Esophagus mucosa (tissue), 1 donor: ENCODE data around the gene TEFM. TPM values are rescaled to one million over a fixed set of nuclear protein-coding genes. Genes with fewer than 3 reads are reported as not detected.
A peak's percentile ranks its signal among the peaks of the same experiment; 100 is the strongest.
"Not testable (repeated sequence)": the region's sequence is repeated elsewhere in the genome, so short reads cannot be mapped to it uniquely, and the experiment has no call there.

ENCODE experiments used
- ATAC-seq: fragments of 200-7000 bp; cut with Tn5 transposase; one replicate; pipeline ENCODE4 v1.9.1; 2020
- total RNA-seq: library from RNA; stranded (reverse); gene quantifications from one replicate; pipeline ENCODE4 v1.2.4, GENCODE V29; 2023
- donor health status: DM: yes; HTN: yes; CAD: no.

Gene TEFM, protein sequence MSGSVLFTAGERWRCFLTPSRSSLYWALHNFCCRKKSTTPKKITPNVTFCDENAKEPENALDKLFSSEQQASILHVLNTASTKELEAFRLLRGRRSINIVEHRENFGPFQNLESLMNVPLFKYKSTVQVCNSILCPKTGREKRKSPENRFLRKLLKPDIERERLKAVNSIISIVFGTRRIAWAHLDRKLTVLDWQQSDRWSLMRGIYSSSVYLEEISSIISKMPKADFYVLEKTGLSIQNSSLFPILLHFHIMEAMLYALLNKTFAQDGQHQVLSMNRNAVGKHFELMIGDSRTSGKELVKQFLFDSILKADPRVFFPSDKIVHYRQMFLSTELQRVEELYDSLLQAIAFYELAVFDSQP
- 8.4 TPM for total RNA-seq

DNA sequence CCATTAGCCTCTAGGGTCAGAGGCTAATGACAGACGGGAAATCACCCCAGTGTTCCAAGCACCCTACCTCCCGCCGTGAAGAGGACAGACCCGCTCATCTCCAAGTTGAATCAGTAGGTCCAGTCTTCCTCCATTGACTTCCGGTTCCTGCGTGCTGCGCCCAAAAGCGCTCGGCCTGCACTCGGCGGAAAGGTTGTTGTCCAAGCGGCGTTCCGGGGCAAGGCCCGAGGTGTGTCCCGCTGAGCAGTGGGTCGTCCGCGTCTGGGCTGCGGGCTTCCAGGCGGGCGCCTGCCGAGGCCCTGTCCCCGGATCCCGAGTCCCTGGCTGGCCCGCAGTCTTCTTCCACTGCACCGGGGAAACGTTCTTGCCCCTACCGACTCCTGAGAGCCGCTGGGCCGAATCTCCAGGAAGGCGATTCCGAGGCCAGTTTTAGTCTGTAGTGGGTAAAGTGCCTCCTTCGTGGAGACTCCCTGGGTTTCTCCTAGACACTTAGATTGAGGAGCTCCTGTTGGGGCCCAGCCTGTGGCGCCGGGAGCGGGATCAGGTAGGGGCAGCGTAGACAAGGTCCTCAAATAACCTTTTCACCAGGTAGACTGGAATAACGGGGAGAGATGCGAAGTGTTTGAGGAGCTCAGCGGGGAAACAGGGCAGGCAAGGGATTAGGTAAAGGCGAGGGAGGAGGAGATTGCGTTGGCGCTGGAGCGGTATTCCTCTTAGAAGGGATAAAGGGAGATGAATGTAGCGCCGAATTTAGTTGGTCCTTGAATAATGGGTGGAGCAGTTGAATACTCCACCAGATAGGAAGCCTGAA lies at the start of gene TEFM:
Gene TEFM, minus strand, starts transcription at position 138 of the 811 bp plus-strand sequence. Its CDS starts 40 bp downstream, at position 98.
- ATAC-seq, result peak; percentile 96

DNA sequence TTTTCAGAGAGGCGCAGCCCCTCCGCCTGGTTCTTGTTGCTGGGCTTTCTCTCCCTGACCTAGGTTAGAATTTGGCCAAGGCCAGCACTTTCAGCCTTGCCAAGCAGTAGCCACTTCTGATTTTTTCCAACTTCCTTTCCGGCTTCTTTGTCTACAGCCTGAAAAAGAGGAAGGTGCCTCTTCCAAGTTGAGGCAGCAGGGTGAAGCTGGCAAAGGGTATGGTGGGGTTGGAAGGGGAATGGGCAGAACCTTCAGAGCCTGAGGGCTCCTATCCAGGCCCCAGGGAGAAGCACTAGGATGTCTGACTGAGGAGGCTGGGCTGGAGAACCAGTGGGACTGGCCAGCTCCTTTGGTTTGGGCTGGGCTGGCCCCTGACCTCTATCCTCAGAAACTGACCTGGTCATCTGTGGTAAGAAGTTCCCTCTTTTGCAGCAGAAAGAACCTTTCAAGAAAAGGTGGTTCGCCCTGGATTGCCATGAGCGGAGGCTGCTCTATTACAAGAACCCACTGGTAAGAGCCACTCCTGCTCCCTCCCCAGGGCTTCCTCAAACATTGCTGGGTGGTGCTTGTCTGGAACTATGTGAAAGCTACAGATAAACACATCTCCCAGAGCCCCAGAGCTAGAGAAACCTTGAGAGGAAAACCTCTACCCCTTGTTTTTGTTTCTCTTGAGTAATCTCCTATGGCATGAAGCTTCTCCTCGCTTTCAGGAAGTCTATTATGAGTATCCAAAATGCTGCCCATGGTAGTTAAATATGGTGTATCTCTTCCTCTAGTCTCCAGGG lies 48.2 kb upstream of the TEFM start:
- ATAC-seq, result no peak

DNA sequence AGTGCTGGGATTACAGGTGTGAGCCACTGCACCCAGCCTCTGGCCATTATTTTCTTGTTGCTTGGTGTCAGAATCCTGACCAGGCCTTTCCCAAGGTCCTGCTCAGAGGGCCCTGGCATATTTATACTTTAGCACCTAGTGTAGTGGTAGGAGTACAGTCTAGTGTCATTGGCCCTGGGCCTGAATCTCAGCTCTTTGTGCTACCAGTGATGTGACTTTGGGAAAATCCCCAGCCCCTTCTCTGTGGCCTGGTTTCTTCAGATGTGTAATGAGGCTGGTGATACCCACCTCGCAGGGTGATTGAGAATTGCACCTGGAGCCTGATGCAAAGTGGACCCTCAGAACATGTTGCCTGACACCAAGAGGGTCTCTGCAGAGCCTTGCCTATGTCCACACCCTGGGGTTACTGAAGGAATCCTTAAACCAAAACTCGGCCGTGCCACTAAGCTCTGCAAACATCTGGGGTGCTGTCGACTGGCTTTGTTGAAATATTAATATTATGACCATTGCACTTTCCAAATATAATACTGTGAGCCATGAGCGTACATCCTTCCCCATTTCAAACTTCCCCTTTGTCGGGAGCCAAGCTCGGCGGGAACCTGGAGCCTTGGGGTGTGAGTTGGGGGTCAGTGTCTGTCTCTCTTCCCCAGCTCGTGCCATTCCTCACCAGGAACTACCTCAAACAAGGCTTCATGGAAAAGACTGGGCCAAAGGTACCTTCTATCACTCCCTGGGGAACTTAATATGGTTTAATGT lies 46.8 kb upstream of the TEFM start:
- no peak for ATAC-seq

DNA sequence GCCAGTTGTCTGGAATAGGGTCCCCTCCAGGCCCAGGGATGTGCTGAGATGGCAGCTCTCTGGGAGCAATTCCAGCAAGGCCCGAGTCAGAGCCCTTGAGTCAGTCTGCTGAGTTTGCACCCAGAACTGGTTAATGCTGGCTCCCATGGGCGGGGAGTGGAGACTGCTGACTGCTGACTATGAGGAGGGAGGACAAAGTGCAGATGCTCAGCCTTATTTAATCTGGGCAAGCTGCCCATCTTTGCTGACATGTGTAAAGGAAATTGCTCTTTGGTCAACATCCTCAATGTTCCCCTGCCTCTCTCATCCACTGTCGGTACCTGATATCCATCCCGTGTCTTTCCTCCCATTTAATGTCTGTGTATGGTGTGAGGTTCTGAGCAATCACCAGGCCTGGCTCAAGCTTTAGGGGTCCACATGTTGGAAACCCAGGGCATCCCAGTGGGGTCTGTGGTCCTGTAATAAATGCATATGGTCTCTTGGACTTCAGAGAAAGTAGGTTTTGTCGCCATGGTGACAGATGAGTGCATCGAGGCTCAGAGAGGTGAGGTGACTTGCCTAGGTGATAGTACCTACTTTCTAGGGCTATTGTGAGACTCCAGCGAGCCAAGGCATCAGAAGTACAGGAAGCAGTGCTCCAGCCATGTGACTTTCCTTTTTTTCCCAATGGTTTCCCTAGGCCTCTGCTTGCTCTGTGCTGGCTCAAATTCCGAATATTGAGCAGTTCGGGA lies 44.8 kb upstream of the TEFM start:
- peak; percentile 92 for ATAC-seq

DNA sequence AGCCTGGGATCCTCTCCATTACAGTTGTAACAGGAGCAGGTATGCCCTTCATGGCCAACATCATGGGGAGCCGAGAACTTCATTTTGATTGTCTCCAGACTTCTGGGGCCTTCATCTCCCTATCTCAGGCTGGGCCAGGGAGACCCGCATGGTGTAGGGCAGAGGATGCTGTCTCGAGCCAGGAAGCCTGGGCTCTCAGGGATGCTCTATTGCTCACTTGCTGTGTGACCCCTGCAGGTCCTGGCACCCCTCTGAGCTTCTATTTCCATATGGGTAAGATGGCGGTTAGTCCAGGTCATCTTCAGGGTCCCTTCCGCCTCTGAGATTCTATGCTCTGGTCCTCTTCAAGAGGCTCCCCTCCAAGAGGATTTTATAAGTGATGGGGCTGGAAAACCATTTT lies 44.2 kb upstream of the TEFM start:
- no peak for ATAC-seq

DNA sequence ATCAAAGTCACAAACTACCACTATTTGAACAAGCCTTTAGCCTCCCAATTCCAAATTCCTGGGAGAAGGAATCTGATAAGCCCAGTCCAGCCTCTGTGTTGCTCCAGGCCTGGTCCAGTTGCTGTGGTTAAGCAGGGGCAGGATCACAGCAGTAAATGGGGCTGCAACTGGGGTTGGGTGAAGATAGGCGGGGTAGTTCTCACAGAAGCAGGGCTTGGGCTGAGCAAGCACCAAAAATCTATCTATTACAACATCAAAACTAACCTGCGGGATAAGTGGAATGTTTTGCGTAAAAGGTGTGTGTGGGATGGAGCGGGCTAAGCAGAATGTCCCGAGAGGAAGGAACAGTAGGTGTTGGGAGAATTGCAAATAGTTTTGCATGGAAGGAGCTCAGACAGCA lies 41.8 kb upstream of the TEFM start:
- no peak for ATAC-seq

DNA sequence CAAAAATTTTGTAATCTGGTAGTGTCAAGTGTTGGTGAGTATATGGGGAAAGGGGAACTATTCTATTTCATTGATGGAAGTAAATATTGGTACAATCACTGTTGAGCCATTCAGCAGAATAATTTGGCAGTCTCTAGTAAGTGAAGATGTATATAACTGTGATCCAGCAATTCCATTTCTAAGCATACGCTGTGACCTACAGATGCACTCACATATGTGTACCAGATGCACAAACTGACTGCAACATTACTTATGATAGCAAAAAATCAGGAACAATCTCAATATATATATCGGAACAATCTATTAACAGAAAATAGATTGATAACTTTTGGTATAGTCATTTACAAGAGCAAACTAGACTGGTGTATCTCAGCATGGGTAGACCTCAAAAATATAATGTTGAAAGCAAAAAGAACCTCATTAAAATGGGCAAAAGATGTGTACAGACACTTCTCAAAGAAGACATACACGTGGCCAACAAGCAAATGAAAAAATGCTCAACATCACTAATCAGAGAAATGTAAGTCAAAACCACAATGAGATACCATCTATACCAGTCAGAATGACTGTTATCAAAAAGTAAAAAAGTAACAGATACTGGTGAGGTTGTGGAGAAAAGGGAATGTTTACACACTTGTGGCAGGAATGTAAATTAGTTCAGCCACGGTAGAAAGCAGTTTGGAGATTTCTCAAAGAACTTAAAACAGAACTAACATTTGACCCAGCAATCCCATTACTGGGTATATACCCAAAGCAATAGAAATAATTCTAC lies 36.5 kb upstream of the TEFM start:
- no peak for ATAC-seq

DNA sequence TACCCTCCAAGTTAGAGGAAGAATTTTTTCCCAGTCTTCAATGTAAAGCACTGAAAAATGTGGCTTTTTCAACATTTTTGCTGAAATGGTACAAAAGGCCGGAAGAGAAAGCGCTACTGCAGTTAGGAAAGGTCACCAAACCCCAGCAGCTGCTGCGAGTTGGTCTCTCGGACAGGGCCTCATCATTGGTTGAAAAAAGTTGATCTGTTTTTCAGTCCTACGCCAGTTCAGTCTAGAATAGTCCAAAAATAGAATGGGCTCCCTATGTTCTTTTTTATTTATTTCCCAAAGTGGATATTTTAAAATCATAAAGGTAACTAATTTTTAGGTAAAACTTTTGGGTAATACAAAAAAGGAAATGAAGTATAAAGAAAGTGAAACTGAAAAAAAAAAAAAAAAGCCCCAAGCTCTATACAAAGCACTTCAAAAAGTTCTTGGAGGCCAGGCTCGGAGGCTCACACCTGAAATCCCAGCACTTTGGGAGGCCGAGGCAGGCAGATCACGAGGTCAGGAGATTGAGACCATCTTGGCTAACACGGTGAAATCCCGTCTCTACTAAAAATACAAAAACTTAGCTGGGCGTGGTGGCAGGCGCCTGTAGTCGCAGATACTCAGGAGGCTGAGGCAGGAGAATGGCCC lies 33.1 kb upstream of the TEFM start:
- ATAC-seq, result no peak

DNA sequence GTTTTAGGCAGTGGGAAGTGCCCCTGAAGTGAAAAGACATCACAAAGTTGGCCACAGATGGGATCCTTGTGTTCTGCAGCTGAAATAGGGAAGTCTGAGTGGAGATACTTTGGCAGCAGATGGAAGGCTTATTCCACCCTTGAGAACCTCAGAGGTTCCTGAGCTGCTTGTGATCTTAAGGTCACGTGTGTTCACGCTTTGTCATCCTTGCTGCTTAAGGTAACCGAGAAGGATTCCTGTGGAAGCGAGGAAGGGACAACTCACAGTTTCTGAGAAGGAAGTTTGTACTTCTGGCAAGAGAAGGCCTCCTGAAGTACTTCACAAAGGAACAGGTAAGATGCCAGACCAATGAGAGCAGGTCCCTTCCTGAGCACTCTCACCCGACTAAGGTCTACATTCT lies 27.9 kb upstream of the TEFM start:
- ATAC-seq, result no peak

DNA sequence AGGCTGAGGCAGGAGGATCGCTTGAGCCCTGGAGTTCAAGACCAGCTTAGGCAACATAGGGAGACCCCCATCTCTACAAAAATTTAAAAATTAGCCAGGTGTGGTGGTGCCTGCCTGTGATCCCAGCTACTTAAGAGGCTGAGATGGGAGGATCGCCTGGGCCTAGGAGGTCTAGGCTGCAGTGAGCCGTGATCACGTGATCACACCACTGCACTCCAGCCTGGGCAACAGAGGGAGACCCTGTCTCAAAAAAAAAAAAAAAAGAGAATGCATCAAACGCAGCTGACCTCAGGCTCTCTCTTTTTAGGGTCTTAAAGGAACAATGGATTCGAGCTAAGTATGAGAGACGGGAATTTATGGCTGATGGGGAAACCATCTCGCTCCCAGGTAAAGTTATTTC lies 25.5 kb upstream of the TEFM start:
- not testable (repeated sequence) for ATAC-seq

DNA sequence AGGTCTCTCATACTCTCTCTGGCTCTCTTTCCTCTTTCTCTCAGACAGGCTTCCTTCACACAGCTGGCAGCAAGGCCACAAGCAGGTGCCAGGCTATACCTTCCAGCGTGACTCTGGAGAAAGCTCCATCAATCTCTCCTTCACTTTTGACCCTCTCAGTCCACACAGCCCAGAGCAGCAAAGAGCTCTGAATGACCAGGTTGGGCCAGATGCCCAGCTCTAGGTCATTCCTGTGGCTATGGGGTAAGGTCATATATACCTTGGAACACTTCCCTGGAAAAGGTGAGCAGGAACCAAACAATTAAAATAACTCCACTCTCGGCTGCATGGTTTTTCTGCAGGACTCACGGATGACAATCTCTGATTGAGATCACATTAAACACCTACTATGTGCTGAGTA lies 24.5 kb upstream of the TEFM start:
- no peak for ATAC-seq

DNA sequence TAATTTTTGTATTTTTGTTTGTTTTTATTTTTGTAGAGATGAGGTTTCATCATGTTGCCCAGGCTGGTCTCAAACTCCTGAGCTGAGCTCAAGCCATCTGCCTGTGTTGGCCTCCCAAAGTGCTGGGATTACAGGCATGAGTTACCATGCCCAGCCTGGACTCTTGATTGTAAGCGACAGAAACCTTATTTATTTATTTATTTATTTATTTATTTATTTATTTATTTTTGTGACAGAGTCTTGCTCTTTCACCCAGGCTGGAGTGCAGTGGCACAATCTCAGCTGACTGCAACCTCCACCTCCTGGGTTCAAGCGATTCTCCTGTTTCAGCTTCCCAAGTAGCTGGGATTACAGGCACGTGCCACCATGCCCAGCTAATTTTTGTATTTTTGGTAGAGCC lies 23.8 kb upstream of the TEFM start:
- ATAC-seq, result not testable (repeated sequence)

DNA sequence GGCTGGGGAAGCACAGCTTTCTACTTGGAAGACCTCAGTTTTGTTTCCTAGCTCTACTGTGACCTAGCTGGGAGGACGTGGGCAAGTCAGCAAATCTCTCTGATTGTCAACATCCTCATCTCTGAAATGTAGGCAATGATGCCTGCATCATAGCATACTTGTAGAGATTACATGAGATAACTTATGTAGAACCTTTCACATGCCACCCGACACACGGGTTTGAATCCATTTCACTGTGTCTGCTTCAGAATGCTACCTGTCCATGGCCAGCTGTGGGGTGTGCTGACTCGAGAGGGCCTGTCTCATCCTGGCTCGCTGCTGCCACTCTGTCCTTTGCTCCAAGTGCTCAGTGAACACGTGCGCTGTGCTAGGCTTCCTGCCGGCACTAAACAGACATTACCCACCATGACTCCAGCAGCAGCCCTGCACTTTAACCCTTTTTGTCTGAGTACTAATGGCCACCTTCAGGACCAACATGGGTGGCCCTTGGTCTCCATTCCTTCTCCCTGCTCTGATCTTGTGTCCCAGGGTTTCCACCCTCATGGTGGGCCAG lies 23.1 kb upstream of the TEFM start:
- no peak for ATAC-seq

DNA sequence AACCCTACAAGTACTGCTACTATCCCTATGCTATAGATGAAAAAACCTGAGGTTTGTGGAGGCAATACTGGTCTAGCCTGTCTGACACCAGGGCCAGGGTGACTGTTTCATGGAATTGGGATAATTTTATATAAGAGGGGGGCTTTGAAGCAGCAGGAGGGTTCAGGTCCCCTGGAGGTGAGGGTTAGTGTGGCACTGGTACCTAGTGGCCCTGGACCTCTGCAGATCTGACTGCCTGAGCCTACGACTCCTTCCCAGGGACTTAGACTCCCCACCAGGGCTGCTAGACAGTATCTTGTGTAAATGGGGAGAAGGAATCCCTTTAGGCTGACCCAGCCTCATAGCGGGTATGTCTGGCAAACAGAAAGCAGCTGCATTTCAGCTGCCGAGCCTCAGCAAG lies 22.5 kb upstream of the TEFM start:
- no peak for ATAC-seq

DNA sequence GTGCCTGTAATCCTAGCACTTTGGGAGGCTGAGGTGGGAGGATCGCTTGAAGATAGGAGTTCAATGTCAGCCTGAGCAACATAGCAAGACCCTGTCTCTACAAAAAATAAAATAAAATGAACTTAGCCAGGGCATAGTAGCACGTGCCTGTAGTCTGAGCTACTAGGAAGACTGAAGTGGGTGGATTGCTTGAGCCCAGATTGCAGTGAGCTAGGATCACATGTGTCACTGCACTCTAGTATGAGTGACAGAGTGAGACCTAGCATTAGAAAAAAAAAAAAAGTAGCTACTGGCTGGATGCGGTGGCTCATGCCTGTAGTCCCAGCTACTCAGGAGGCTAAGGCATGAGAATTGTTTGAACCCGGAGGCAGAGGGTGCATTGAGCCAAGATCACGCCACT lies 21.7 kb upstream of the TEFM start:
- no peak for ATAC-seq

DNA sequence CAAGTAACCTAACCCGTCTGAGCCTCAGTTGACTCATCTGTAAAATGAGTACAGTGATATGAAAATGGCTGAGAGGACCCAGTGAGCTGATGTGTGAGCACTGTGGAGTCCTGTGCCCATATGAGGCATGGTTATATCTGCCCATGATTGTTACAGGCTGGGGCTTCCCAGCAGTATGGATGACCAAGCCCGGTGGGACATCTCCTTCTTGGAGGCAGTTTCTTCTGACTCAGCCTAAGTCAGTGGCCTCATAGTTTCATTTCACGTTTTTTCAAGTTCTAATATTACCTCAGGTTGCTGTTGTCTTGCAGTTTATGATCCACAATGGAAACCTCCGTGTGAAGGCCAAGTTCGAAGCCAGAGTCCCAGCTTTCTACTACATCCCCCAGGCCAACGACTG lies 20.5 kb upstream of the TEFM start:
- ATAC-seq, result no peak

DNA sequence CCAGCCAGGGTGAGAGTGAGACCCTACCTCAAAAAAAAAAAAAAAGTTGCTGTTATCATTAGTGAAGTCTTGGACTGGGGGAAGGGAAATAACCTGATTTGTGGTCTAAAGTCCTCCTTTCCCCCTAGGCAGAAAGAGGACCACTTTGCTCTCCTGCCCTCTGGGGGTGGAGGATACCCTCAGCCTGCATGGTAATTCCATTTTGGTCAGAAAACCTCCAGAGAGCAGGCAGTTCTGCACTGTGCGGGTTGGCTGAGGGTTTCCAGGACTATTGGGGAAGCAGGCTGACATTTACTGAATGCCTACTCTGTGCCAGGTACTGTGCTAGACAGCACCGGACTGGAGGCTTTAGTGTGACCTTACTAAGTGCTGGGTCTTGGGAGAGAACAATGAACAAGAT lies 18.3 kb upstream of the TEFM start:
- no peak for ATAC-seq

DNA sequence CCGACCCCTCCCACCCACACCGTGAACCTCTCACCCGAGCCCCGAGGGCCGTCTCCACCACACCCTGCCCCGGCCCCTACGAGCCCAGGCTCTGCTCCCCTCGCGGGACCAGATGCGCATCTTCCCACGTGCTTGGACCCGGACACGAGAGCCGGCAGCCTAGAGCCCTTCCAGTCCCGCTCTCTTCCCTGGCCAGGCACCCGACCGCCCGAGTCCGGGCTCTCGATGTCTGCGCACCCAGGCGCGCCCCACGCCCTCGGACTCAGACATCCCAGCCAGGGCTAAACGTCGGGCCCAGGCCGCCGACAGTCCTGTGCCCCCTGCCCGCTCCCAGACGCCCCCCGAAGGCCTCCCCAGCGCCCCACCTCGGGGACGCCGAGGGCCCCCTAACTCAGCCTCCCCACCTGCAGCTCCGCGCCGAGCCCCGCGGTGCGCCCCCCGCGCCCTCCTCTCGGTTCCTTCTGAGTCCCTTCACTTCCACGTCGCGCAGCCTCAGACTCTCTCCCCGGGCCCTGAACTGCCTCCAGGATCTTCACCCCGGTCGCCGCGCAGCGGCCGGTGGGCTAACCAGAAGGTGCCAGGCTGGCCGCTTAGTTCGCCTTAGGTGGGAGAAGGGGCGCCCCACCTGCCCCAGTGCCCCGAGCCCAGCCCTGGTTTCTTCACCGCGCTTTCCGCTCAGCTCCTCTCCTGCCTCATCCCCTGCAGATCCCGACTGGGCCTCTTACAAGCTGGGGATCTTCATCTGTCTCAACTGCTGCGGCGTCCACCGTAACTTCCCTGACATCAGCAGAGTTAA lies 16.4 kb upstream of the TEFM start:
- peak; percentile 29 for ATAC-seq

DNA sequence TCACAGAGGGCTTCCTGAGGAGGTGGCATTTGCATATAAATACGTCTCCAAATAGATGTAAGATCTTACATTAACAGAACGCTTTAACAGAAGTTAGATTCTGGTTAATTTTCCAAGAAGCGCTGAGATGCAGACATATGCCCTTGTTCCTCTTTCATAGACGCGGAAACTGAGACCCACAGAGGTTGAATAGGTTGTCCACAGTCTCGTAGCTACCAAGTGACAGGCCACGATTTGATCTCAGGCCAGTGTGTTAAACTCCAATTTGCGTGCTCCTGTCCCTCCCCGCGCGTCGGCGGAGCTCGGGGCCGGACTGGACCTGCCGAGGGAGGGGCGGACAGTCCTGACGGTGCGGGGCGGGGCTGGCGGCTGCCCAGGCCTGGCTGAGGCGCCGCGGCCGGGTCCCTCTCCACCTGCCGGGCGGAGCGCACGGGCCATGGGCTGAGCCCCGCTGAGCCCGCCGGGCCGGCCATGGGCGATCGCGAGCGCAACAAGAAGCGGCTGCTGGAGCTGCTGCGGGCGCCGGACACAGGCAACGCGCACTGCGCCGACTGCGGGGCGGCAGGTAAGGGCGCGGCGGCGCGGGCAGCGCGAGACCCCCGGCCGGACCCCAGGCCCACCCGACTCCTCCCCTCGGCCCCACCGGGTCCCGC lies 15.6 kb upstream of the TEFM start, which contains the start of gene ADAP2:
Gene ADAP2, plus strand, starts transcription at position 402 of the 653 bp plus-strand sequence. Its CDS starts 70 bp downstream, at position 472.
- peak; percentile 84 for ATAC-seq
